C4-2B (cell line): ENCODE measurements around the gene SLC9B2.

Source experiments
- ZFX ChIP-seq: fragments of 450-650 bp; IDR thresholded peaks from 2 replicates; pipeline ENCODE4 v1.6.1; 2017
- TF ChIP-seq, protein P1 (sequence below): fragments of 450-650 bp; conservative IDR thresholded peaks from 2 replicates; pipeline ENCODE4 v1.5.1; 2017; ENCODE audit warnings: mild to moderate bottlenecking

DNA sequence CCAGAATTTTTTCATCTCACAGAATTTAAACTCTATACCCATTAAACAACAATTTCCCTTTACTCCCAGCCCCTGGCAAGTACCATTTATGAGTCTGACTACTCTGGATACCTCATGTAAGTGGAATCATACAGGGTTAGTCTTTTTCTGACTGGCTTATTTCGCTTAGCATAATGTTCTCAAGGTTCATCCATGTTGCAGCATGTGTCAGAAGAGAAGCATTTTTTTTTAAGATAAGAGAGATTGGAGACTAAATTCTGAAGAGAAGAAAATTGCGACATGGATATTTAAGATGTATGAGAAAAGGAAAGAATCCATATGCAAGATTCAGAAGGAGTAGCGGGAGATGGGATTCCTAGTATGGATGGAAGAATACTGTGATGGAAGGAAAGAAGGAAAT is 45.8 kb downstream of the SLC9B2 start:
- TF ChIP-seq, protein P1, sequence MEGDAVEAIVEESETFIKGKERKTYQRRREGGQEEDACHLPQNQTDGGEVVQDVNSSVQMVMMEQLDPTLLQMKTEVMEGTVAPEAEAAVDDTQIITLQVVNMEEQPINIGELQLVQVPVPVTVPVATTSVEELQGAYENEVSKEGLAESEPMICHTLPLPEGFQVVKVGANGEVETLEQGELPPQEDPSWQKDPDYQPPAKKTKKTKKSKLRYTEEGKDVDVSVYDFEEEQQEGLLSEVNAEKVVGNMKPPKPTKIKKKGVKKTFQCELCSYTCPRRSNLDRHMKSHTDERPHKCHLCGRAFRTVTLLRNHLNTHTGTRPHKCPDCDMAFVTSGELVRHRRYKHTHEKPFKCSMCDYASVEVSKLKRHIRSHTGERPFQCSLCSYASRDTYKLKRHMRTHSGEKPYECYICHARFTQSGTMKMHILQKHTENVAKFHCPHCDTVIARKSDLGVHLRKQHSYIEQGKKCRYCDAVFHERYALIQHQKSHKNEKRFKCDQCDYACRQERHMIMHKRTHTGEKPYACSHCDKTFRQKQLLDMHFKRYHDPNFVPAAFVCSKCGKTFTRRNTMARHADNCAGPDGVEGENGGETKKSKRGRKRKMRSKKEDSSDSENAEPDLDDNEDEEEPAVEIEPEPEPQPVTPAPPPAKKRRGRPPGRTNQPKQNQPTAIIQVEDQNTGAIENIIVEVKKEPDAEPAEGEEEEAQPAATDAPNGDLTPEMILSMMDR, result no peak
- TF ChIP-seq ZFX, result no peak
